ENCODE data around the gene FAM89B. TPM values are rescaled to one million over a fixed set of nuclear protein-coding genes. Genes with fewer than 3 reads are reported as not detected.
A peak's percentile ranks its signal among the peaks of the same experiment; 100 is the strongest.
"Not testable (repeated sequence)": the region's sequence is repeated elsewhere in the genome, so short reads cannot be mapped to it uniquely, and the experiment has no call there.

The FAM89B gene
- total RNA-seq, 1 donor from 2014 or later = 86.8 TPM

DNA sequence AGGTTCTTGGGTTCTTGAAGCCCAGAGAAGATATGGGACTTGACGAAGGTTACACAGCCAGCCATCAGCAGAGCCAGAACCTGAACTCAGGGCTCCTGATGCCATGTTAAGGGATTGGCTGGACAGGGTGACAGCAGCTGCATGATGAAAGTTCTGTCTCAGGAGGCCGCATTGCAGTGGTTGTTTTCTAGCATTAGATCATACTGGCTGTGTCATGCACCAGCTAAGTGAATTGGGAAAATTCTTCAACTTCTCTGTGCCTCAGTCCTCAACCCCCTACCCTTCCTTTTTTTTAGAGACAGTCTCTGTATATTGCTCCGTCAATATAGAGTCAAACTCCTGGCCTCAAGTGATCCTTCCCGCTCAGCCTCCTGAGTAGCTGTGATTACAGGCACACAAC lies 8.7 kb upstream of the FAM89B start:
- no peak for DNase-seq (ENCODE audit: low spot score)
- H3K27me3 Mint-ChIP-seq (ENCODE audit: low read depth) = no peaks in the 10 kb centered on the region
- H3K36me3 Mint-ChIP-seq (ENCODE audit: low read depth) = peaks cover 2% of the 10 kb centered on the region
- no peak overlapping the region for H3K27ac Mint-ChIP-seq (ENCODE audit: unreplicated experiment)
- no peaks in the 10 kb centered on the region for H3K9me3 Mint-ChIP-seq (ENCODE audit: low read depth)
- no peak overlapping the region for H3K4me3 Mint-ChIP-seq (ENCODE audit: unreplicated experiment)
- peaks cover 56% of the 10 kb centered on the region for H3K4me1 Mint-ChIP-seq (ENCODE audit: low read depth)
- TF ChIP-seq, protein P1, sequence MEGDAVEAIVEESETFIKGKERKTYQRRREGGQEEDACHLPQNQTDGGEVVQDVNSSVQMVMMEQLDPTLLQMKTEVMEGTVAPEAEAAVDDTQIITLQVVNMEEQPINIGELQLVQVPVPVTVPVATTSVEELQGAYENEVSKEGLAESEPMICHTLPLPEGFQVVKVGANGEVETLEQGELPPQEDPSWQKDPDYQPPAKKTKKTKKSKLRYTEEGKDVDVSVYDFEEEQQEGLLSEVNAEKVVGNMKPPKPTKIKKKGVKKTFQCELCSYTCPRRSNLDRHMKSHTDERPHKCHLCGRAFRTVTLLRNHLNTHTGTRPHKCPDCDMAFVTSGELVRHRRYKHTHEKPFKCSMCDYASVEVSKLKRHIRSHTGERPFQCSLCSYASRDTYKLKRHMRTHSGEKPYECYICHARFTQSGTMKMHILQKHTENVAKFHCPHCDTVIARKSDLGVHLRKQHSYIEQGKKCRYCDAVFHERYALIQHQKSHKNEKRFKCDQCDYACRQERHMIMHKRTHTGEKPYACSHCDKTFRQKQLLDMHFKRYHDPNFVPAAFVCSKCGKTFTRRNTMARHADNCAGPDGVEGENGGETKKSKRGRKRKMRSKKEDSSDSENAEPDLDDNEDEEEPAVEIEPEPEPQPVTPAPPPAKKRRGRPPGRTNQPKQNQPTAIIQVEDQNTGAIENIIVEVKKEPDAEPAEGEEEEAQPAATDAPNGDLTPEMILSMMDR (IDR thresholded peaks at IDR 0.05) = no peak

DNA sequence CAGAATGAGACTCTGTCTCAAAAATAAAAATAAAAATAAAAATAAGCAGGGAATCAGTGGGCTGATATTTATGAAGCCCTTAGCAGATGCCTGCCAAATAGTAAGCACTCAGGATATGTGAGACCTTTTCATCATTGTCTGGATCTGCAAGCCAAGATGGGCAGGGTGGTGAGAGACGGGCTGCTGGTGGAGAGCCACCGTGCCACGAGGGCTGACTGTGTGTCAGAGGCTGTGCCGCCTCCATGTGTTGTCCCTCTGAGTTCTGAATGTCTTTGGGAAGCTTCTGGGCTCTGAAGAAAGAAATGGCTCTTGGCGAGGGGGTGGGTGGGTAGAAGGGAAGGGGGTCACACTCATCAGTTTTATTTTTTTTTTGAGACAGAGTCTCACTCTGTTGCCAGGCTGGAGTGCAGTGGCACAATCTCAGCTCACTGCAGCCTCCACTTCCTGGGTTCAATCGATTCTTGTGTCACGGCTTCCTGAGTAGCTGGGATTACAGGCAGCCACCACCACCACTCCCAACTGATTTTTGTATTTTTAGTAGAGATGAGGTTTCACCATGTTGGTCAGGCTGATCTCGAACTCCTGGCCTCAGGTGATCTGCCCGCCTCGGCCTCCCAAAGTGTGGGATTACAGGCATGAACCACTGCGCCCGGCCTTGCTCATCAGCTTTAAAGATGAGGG lies 7.3 kb upstream of the FAM89B start:
- not testable (repeated sequence) for H3K4me3 Mint-ChIP-seq (ENCODE audit: unreplicated experiment); H3K36me3 Mint-ChIP-seq (ENCODE audit: low read depth); DNase-seq (ENCODE audit: low spot score); H3K27me3 Mint-ChIP-seq (ENCODE audit: low read depth); H3K9me3 Mint-ChIP-seq (ENCODE audit: low read depth); H3K27ac Mint-ChIP-seq (ENCODE audit: unreplicated experiment)
- H3K4me1 Mint-ChIP-seq (ENCODE audit: low read depth) = peaks cover 55% of the 10 kb centered on the region

DNA sequence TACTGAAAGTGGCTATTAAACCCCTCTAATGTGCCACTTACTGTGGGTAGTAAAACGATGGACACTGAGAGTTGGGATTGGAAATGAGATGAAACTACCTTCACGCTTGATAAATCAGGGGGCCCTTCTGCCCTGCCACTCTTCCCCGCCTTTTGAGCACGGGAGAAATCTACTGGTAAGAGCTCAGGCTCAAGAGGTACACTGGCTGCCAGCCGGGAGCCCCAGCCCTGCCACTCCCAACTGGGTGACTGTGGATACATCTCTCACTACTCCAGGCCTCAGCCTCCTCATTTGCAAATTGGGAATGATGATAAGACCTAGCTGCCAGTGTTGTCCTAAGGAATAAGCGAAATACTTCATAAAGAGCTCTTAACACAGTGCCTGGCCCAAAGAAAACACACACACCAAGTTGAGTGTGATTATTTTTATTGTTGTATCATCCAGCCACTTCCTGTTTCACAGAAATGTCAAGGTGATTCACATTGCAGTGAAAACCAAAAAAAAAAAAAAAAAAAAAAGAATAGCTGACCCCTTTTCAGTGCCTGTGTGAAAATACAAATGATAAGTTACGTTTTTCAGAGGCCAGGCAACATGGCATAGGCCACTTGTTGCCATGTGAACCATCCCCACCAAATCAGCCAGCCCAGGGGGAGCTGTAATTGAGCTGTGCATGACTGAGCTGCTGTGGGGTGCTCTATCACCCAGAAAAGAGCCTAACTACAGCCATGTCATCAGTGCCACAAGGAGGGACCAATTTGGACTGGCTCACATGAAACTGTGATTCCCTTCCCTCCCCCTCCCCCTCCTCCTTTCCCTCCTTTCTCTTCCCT lies 6.5 kb upstream of the FAM89B start:
- H3K9me3 Mint-ChIP-seq (ENCODE audit: low read depth) = no peaks in the 10 kb centered on the region
- TF ChIP-seq, protein P1 (IDR thresholded peaks at IDR 0.05) = no peak
- no peaks in the 10 kb centered on the region for H3K27me3 Mint-ChIP-seq (ENCODE audit: low read depth)
- H3K4me3 Mint-ChIP-seq (ENCODE audit: unreplicated experiment) = no peak overlapping the region
- peak overlapping the region; percentile 49 for H3K27ac Mint-ChIP-seq (ENCODE audit: unreplicated experiment)
- no peak for DNase-seq (ENCODE audit: low spot score)
- H3K36me3 Mint-ChIP-seq (ENCODE audit: low read depth) = peaks cover 4% of the 10 kb centered on the region
- H3K4me1 Mint-ChIP-seq (ENCODE audit: low read depth) = peaks cover 51% of the 10 kb centered on the region

DNA sequence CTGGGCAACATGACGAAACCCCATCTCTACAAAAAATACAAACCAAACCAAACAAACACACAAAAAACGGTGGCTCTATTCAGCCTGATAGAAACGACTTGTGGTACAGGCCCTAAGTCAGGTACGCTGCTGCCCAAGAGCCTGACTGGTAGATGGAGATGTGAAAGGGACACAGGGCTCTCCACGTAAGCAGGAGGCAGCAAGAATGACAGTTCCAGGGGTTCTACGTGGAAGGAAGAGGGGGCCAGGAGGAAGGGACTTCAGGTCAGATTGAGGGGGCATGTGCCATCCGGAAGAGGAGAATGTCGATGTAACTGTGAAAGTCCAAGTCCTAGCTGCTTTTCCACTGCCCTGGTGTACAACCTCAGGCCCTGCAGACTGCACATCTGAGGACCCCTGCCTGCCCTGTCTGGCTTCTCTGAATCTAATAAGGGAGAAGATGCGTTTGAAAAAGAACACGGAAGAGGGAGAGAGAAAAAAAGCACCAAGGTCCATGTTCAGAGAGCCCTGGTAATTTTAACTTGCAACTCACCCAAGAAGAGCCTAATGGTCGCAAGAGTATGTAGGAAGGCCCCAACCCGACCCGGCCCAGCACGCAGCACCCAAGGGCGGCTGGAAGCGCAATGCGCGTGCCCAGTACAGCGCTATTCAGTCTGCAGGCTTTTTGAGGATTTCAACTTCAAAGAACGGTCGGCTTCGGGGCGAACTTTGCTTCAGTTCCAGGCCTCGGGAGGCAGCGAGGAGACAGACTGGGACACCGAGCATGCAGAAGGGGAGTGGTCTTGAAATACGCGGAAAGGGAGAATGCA lies 3.0 kb upstream of the FAM89B start:
- TF ChIP-seq, protein P1 (IDR thresholded peaks at IDR 0.05) = no peak
- H3K4me1 Mint-ChIP-seq (ENCODE audit: low read depth) = peaks cover 64% of the 10 kb centered on the region
- no peaks in the 10 kb centered on the region for H3K27me3 Mint-ChIP-seq (ENCODE audit: low read depth)
- no peak for DNase-seq (ENCODE audit: low spot score)
- H3K36me3 Mint-ChIP-seq (ENCODE audit: low read depth) = peaks cover 7% of the 10 kb centered on the region
- H3K9me3 Mint-ChIP-seq (ENCODE audit: low read depth) = no peaks in the 10 kb centered on the region
- H3K27ac Mint-ChIP-seq (ENCODE audit: unreplicated experiment) = peak overlapping the region; percentile 100
- H3K4me3 Mint-ChIP-seq (ENCODE audit: unreplicated experiment) = peak overlapping the region; percentile 99

DNA sequence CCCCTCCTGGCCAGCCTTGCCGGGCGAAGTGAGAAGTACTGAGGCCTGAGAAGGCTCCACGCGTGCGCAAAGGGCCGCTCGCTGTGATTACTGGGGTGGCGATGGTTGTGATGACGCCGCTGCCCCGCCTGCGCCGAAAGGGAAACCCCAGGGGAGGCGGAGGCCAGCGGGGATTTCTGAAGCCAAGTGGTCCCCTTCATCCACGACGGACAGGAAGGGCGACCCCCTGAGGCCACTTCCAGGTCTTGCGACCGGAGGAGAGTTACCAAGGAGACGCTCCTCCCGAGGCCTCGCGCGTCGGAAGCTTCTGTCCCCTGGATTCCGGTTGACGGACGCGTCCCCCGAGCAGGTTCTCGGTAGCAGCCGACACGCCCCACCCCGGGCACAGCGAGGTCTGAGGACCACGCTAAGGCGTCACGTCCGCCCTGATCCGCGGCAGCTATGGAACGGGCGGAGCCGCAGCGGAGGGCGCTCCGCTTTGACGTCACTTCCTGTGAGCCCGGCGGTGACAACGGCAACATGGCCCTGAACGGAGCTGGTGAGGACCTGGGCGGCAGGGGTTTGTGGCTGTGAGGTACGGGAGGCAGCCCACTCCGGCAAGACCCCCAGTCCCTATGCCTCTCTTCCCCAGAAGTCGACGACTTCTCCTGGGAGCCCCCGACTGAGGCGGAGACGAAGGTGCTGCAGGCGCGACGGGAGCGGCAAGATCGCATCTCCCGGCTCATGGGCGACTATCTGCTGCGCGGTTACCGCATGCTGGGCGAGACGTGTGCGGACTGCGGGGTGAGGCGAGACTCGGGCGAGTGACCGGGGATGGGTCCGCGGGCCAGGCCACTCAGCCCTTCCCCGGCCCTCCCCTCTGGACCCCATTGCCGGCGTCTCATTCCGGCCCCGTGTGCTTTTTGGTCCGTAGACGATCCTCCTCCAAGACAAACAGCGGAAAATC lies 2.1 kb upstream of the FAM89B start, which contains the start of gene ZNRD2:
Gene ZNRD2, plus strand, starts transcription at position 505 of the 946 bp plus-strand sequence. Its CDS starts 15 bp downstream, at position 520.
- Mint-ChIP-seq H3K4me1 (ENCODE audit: low read depth) (peaks cover 71% of the 10 kb centered on the region), H3K4me3 (ENCODE audit: unreplicated experiment) (peak within 1 kb of the TSS; percentile 99), H3K27ac (ENCODE audit: unreplicated experiment) (peak within 1 kb of the TSS; percentile 100), H3K27me3 (ENCODE audit: low read depth) (no peaks in the 10 kb centered on the region), H3K9me3 (ENCODE audit: low read depth) (no peaks in the 10 kb centered on the region), H3K36me3 (ENCODE audit: low read depth) (peaks cover 7% of the 10 kb centered on the region)
- TF ChIP-seq, protein P1 (IDR thresholded peaks at IDR 0.05) = peak; percentile 81
- DNase-seq (ENCODE audit: low spot score) = peak; percentile 100
